Activated B cell treated with CpG ODN at 0.5 μM for 24 hours (primary cell): ENCODE data around the gene ENTPD8. TPM values are rescaled to one million over a fixed set of nuclear protein-coding genes. Genes with fewer than 3 reads are reported as not detected.

Experiments
- ATAC-seq: fragments of 200-7000 bp; cut with Tn5 transposase; one replicate; pipeline ENCODE4 v1.10.0; 2021; ENCODE audit warnings: low read depth, mild to moderate bottlenecking, moderate library complexity
- CTCF ChIA-PET: fragments of 350-600 bp; sonication (Branson Sonifier 250); formaldehyde crosslinking; loops from one replicate; lab custom pipeline; 2021; ENCODE audit warnings: antibody characterized with exemption; lab: Charles Lee
- POLR2A ChIA-PET: fragments of 350-600 bp; sonication (Branson Sonifier 250); formaldehyde crosslinking; loops from one replicate; lab custom pipeline; 2021; ENCODE audit warnings: antibody characterized with exemption; lab: Charles Lee
- DNase-seq: peaks from one replicate; pipeline ENCODE4 v3.0.0; 2022
- H3K27ac Mint-ChIP-seq: one replicate; pipeline ENCODE4 v1.8.0; 2020; ENCODE audit warnings: mixed read lengths
- H3K27me3 Mint-ChIP-seq: one replicate; pipeline ENCODE4 v1.8.0; 2021; ENCODE audit warnings: mixed read lengths
- H3K36me3 Mint-ChIP-seq: one replicate; pipeline ENCODE4 v1.8.0; 2021; ENCODE audit warnings: low read depth, mixed read lengths
- H3K4me1 Mint-ChIP-seq: one replicate; pipeline ENCODE4 v1.8.0; 2021; ENCODE audit warnings: mixed read lengths
- H3K4me3 Mint-ChIP-seq: one replicate; pipeline ENCODE4 v1.8.0; 2020; ENCODE audit warnings: mild to moderate bottlenecking, mixed read lengths
- H3K9me3 Mint-ChIP-seq: one replicate; pipeline ENCODE4 v1.8.0; 2020; ENCODE audit warnings: mixed read lengths
- CTCF ChIP-seq: fragments of 200-600 bp; IDR thresholded peaks from one replicate; pipeline ENCODE4 v1.8.0; 2022; ENCODE audit warnings: antibody characterized with exemption, mild to moderate bottlenecking
- intact Hi-C: fragments of 100-400 bp; cut with micrococcal nuclease; formaldehyde crosslinking; loops from one replicate; pipeline ENCODE4 v1.15.1; 2024
- total RNA-seq: library from RNA; stranded (reverse); gene quantifications from 2 replicates; pipeline ENCODE4 v1.2.3, GENCODE V29; 2022

Gene ENTPD8
- total RNA-seq, 1 donor from 2014 or later, result not detected

DNA sequence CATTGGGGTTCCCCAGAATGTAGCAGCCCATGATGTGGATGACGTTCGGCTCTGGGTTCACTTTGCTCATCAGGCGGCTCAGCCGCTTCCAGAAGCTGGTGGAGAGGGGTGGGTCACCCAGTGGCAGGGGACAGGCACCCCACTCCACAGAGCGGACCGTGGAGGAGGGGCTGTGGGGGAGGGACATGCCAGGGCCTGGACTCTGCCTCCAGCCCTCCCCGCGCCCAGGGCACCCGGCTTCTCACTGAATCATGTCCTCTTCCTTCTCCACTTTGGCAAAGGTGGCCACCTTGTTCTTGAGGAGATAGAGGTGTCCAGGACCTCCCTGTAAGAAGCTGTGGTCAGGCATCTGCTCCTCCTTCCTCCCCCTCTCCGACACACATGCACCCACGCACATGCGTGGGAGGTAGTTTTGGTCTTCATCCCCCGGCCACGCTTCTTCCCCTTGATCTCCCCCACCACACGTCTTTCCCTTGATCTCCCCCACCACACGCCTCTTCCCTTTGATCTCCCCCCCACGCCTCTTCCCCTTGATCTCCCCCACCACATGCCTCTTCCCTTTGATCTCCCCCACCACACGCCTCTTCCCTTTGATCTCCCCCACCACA is 8.9 kb upstream of the ENTPD8 start:
- no peak for TF ChIP-seq CTCF
- Mint-ChIP-seq H3K9me3 (no peaks in the 10 kb centered on the region), H3K27me3 (peaks cover 1% of the 10 kb centered on the region), H3K36me3 (no peaks in the 10 kb centered on the region), H3K27ac (no peak overlapping the region), H3K4me3 (no peak overlapping the region), H3K4me1 (peaks cover 22% of the 10 kb centered on the region)
- ATAC-seq (no peak), DNase-seq (peak; percentile 13)
- intact Hi-C loops, result no loop called here
- ChIA-PET POLR2A (no interaction called here), CTCF (no interaction called here)

DNA sequence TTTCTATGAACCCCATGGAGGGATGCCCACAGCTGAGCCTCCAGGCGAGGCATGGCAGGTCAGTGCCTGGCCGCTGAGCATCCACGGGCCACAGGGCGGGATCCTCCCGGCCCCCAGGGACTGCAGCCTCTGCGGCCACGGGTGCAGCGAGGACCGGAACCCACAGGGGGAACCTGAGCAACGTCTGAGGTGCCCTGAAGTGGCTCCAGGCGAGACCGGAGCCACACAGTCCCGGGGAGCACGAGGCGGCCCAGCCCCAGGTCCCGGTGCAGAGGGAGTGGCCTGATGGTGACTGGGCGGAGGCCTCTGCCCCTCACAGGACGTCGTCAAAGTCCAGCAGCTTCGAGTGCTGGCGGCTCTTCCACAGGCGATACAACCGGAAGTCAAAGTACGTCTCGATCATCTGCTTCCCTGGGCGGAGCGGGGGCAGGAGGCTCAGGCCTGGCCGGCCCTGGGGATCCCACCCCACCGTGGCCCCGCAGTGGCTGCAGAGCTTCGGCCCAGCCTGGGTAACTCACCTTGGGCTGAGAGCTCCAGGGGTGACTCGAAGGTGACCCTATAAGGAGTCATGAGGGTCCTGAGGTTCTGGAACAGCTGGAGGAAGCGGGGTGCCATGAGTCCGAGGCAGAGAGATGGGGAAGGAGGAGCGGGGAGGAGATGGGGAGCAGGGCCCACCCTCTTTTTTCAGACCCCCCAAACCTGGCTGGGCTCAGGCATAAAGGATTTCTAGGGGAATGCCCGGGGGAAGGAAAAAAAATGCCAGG is 8.1 kb upstream of the ENTPD8 start:
- H3K9me3 Mint-ChIP-seq, result no peaks in the 10 kb centered on the region
- ChIA-PET CTCF (no interaction called here), POLR2A (no interaction called here)
- H3K4me1 Mint-ChIP-seq, result peaks cover 15% of the 10 kb centered on the region
- TF ChIP-seq CTCF, result no peak
- H3K27me3 Mint-ChIP-seq, result peaks cover 1% of the 10 kb centered on the region
- H3K36me3 Mint-ChIP-seq, result no peaks in the 10 kb centered on the region
- no peak overlapping the region for H3K4me3 Mint-ChIP-seq
- intact Hi-C loops, result no loop called here
- DNase-seq, result no peak
- no peak for ATAC-seq
- no peak overlapping the region for H3K27ac Mint-ChIP-seq

- DNase-seq (no peak), ATAC-seq (no peak)
- Mint-ChIP-seq H3K9me3 (no peaks in the 10 kb centered on the region), H3K4me1 (peaks cover 10% of the 10 kb centered on the region), H3K27me3 (peaks cover 4% of the 10 kb centered on the region), H3K36me3 (no peaks in the 10 kb centered on the region), H3K4me3 (no peak overlapping the region), H3K27ac (no peak overlapping the region)
- intact Hi-C loops, result no loop called here
- POLR2A ChIA-PET, result interaction anchor here (0.7 kb wide), 1 partner anchor 44 kb away, joined by 3 read pairs; no protein-coding TSS in a partner anchor
- CTCF ChIA-PET, result interaction anchor here (1.4 kb wide), 1 partner anchor 26 kb away, joined by 4 read pairs; the partner anchor contains the start of gene EXD3
- TF ChIP-seq CTCF, result no peak
These were observed 7.4 kb upstream of the ENTPD8 start for GRCh38 chr9:137448602-137448962.

GRCh38 chr9:137447722-137448601 is 6.8 kb upstream of the ENTPD8 start:
- no peak for DNase-seq
- H3K4me1 Mint-ChIP-seq, result peaks cover 9% of the 10 kb centered on the region
- ChIA-PET POLR2A (interaction anchor here (0.5 to 0.7 kb wide), 2 partner anchors 44 to 156 kb away, joined by 3 to 5 read pairs; no protein-coding TSS in a partner anchor), CTCF (interaction anchor here (1.4 kb wide), 1 partner anchor 25 kb away, joined by 4 read pairs; the partner anchor contains the start of gene EXD3)
- no peaks in the 10 kb centered on the region for H3K36me3 Mint-ChIP-seq
- no peak overlapping the region for H3K27ac Mint-ChIP-seq
- no peak overlapping the region for H3K4me3 Mint-ChIP-seq
- H3K9me3 Mint-ChIP-seq, result no peaks in the 10 kb centered on the region
- peaks cover 5% of the 10 kb centered on the region for H3K27me3 Mint-ChIP-seq
- intact Hi-C loops, result no loop called here
- TF ChIP-seq CTCF, result no peak
- no peak for ATAC-seq
